GM23338 (cell line): Measurements from ENCODE around the gene LDHD.

ENCODE experiments used
- CTCF ChIP-seq, 2 experiments: fragments of 200-600 bp in 1 of 2; sonication (generic) in 1 of 2; conservative IDR thresholded peaks; 2 replicates each; pipeline versions ENCODE4 v1.5.1 to v1.6.1; 2016 to 2017; ENCODE audit warnings: antibody characterized with exemption in 2 of 2, low read depth in 2 of 2, mild to moderate bottlenecking in 2 of 2, moderate library complexity in 1 of 2
- EZH2 ChIP-seq: fragments of 200-600 bp; sonication (generic); IDR thresholded peaks from one replicate; pipeline ENCODE4 v1.8.0; 2017; ENCODE audit warnings: antibody characterized with exemption, mild to moderate bottlenecking, low read depth; ENCODE audit not compliant: unreplicated experiment
- JUNB ChIP-seq: IDR thresholded peaks from one replicate; pipeline ENCODE4 v1.6.1; 2016; ENCODE audit warnings: antibody characterized with exemption; ENCODE audit not compliant: unreplicated experiment
- STAT1 ChIP-seq: IDR thresholded peaks from one replicate; pipeline ENCODE4 v1.6.1; 2016; ENCODE audit warnings: antibody characterized with exemption; ENCODE audit not compliant: unreplicated experiment

- TF ChIP-seq CTCF (conservative IDR thresholded peaks at IDR 0.05; ENCODE audit: low read depth in 2 of 2) (no peak), JUNB (no peak), STAT1 (no peak), EZH2 (no peak)
Measured at GRCh38 chr16:75106351-75107274, 10.0 kb downstream of the LDHD start.
